Neural cell (in vitro differentiated cells): ENCODE measurements around the gene SLC35B1. TPM values are rescaled to one million over a fixed set of nuclear protein-coding genes. Genes with fewer than 3 reads are reported as not detected.

Experiments used
- H2AFZ ChIP-seq: fragments of 200-600, 300-800 bp; sonication (generic), shearing (Covaris generic); 2 replicates; pipeline ENCODE4 v1.6.0; 2014; ENCODE audit warnings: low read depth, mild to moderate bottlenecking, antibody characterized with exemption, low read length, moderate library complexity
- H3F3A ChIP-seq: fragments of 200-600 bp; shearing (Covaris generic); 2 replicates; pipeline ENCODE4 v1.6.1; 2016; ENCODE audit warnings: mild to moderate bottlenecking, moderate library complexity, mixed read lengths, antibody characterized with exemption, low read length; ENCODE audit not compliant: insufficient read depth, poor library complexity, severe bottlenecking
- H3K27ac ChIP-seq: fragments of 200-600, 300-800 bp; sonication (generic), shearing (Covaris generic); 2 replicates; pipeline ENCODE4 v1.5.1; 2014; ENCODE audit warnings: mild to moderate bottlenecking, low read length, moderate library complexity
- H3K27me3 ChIP-seq: fragments of 300-800, 200-600 bp; sonication (generic), shearing (Covaris generic); 2 replicates; pipeline ENCODE4 v1.6.0; 2014; ENCODE audit warnings: mild to moderate bottlenecking, low read depth, low read length, moderate library complexity; ENCODE audit not compliant: insufficient read depth
- H3K36me3 ChIP-seq: fragments of 300-800, 200-600 bp; sonication (generic), shearing (Covaris generic); 2 replicates; pipeline ENCODE4 v1.5.1; 2014; ENCODE audit warnings: mild to moderate bottlenecking, antibody characterized with exemption, low read length, moderate library complexity; ENCODE audit not compliant: insufficient read depth
- H3K4me2 ChIP-seq: fragments of 300-800, 200-600 bp; sonication (generic), shearing (Covaris generic); 2 replicates; pipeline ENCODE4 v1.6.0; 2014; ENCODE audit warnings: mild to moderate bottlenecking, low read length
- H3K4me3 ChIP-seq: fragments of 300-800, 200-600 bp; sonication (generic), shearing (Covaris generic); 2 replicates; pipeline ENCODE4 v1.5.1; 2014; ENCODE audit warnings: mild to moderate bottlenecking, low read length, moderate library complexity
- H3K79me2 ChIP-seq: fragments of 200-600 bp; shearing (Covaris generic); replicated peaks from 2 replicates; pipeline ENCODE4 v1.6.0; 2014; ENCODE audit warnings: mild to moderate bottlenecking, low read length, moderate library complexity; ENCODE audit not compliant: insufficient read depth
- H3K9ac ChIP-seq: fragments of 300-800, 200-600 bp; sonication (generic), shearing (Covaris generic); 2 replicates; pipeline ENCODE4 v1.6.1; 2016; ENCODE audit warnings: mild to moderate bottlenecking, low read length, mixed read lengths
- H3K9me2 ChIP-seq: fragments of 200-600 bp; shearing (Covaris generic); 2 replicates; pipeline ENCODE4 v1.6.1; 2016; ENCODE audit warnings: mild to moderate bottlenecking, low read length, mixed read lengths; ENCODE audit not compliant: insufficient read depth
- H3K9me3 ChIP-seq: fragments of 200-600, 300-800 bp; sonication (generic), shearing (Covaris generic); 2 replicates; pipeline ENCODE4 v1.6.1; 2016; ENCODE audit warnings: mild to moderate bottlenecking, mixed run types, low read length, moderate library complexity, mixed read lengths
- H4K20me1 ChIP-seq: fragments of 200-600 bp; shearing (Covaris generic); 2 replicates; pipeline ENCODE4 v1.6.1; 2016; ENCODE audit warnings: mild to moderate bottlenecking, mixed run types; ENCODE audit not compliant: insufficient read depth
- CTCF ChIP-seq: fragments of 450-650 bp; IDR thresholded peaks from 2 replicates; pipeline ENCODE4 v1.5.1; 2014; ENCODE audit warnings: antibody characterized with exemption, mild to moderate bottlenecking, moderate library complexity; ENCODE audit not compliant: poor library complexity, severe bottlenecking
- EP300 ChIP-seq: fragments of 450-650 bp; conservative IDR thresholded peaks from 2 replicates; pipeline ENCODE4 v1.6.1; 2014; ENCODE audit warnings: antibody characterized with exemption, mild to moderate bottlenecking, moderate library complexity; ENCODE audit not compliant: poor library complexity, severe bottlenecking
- EZH2 ChIP-seq: fragments of 200-600, 300-800 bp; shearing (Covaris generic), sonication (generic); IDR thresholded peaks from 2 replicates; pipeline ENCODE4 v1.6.1; 2014; ENCODE audit warnings: antibody characterized with exemption, low read length, borderline replicate concordance, mild to moderate bottlenecking; ENCODE audit not compliant: insufficient read depth, poor library complexity, severe bottlenecking
- MXI1 ChIP-seq: fragments of 450-650 bp; conservative IDR thresholded peaks from 2 replicates; pipeline ENCODE4 v1.6.1; 2014; ENCODE audit warnings: antibody characterized with exemption, mild to moderate bottlenecking; ENCODE audit not compliant: poor library complexity, severe bottlenecking
- POLR2AphosphoS5 ChIP-seq: IDR thresholded peaks from 2 replicates; pipeline ENCODE4 v1.6.1; 2012
- RAD21 ChIP-seq: fragments of 450-650 bp; conservative IDR thresholded peaks from 2 replicates; pipeline ENCODE4 v1.6.1; 2014; ENCODE audit warnings: antibody characterized with exemption, mild to moderate bottlenecking, moderate library complexity
- REST ChIP-seq: IDR thresholded peaks from 2 replicates; pipeline ENCODE4 v1.6.1; 2012; ENCODE audit warnings: borderline replicate concordance
- SMC3 ChIP-seq: fragments of 450-650 bp; conservative IDR thresholded peaks from 2 replicates; pipeline ENCODE4 v1.6.1; 2014; ENCODE audit warnings: antibody characterized with exemption, mild to moderate bottlenecking, moderate library complexity; ENCODE audit not compliant: poor library complexity
- TAF1 ChIP-seq: IDR thresholded peaks from 2 replicates; pipeline ENCODE4 v1.6.1; 2012; ENCODE audit warnings: low read depth
- polyA plus RNA-seq: library from polyadenylated mRNA; depleted of rRNA; stranded (reverse); fragments of >200 nt; gene quantifications from 2 replicates; pipeline ENCODE4 v1.2.3, GENCODE V29; 2014

The SLC35B1 gene
- polyA plus RNA-seq, 1 donor from 2014 or later: 120 TPM

GRCh38 chr17:49745175-49746139 lies 37.7 kb upstream of the SLC35B1 start:
- no peak overlapping the region for H3K4me2 ChIP-seq
- no peaks in the 10 kb centered on the region for H3K9me2 ChIP-seq
- no peaks in the 10 kb centered on the region for H4K20me1 ChIP-seq
- TF ChIP-seq POLR2AphosphoS5: no peak
- TF ChIP-seq SMC3: no peak
- TF ChIP-seq CTCF: no peak
- TF ChIP-seq MXI1: no peak
- no peak for TF ChIP-seq TAF1
- TF ChIP-seq RAD21: no peak
- TF ChIP-seq EP300: no peak
- TF ChIP-seq REST: no peak
- no peak for TF ChIP-seq EZH2
- H2AFZ ChIP-seq: no peak overlapping the region
- no peaks in the 10 kb centered on the region for H3K36me3 ChIP-seq
- H3K9ac ChIP-seq: no peak overlapping the region
- no peak overlapping the region for H3K4me3 ChIP-seq
- H3K79me2 ChIP-seq: peaks cover 3% of the 10 kb centered on the region
- H3K27me3 ChIP-seq: no peaks in the 10 kb centered on the region
- no peak overlapping the region for H3K27ac ChIP-seq
- H3F3A ChIP-seq: no peaks in the 10 kb centered on the region
- H3K9me3 ChIP-seq: no peaks in the 10 kb centered on the region

- TF ChIP-seq EP300 (no peak), CTCF (no peak), EZH2 (no peak), TAF1 (no peak), MXI1 (no peak), SMC3 (no peak), RAD21 (no peak), POLR2AphosphoS5 (no peak), REST (no peak)
- Histone ChIP-seq H3K4me2 (no peak overlapping the region), H3K36me3 (no peaks in the 10 kb centered on the region)
Observed at GRCh38 chr17:49742166-49742638, 34.4 kb upstream of the SLC35B1 start.

More at GRCh38 chr17:49742166-49742638, 34.4 kb upstream of the SLC35B1 start:
- Histone ChIP-seq H3K27me3 (no peaks in the 10 kb centered on the region), H4K20me1 (no peaks in the 10 kb centered on the region), H2AFZ (no peak overlapping the region), H3K4me3 (no peak overlapping the region), H3K9me3 (no peaks in the 10 kb centered on the region), H3K79me2 (peaks cover 3% of the 10 kb centered on the region), H3K9me2 (no peaks in the 10 kb centered on the region), H3F3A (no peaks in the 10 kb centered on the region), H3K9ac (no peak overlapping the region), H3K27ac (no peak overlapping the region)
